ENCODE measurements around the gene DUSP3.
"Not testable (repeated sequence)": the region's sequence is repeated elsewhere in the genome, so short reads cannot be mapped to it uniquely, and the experiment has no call there.

The DUSP3 gene

DNA sequence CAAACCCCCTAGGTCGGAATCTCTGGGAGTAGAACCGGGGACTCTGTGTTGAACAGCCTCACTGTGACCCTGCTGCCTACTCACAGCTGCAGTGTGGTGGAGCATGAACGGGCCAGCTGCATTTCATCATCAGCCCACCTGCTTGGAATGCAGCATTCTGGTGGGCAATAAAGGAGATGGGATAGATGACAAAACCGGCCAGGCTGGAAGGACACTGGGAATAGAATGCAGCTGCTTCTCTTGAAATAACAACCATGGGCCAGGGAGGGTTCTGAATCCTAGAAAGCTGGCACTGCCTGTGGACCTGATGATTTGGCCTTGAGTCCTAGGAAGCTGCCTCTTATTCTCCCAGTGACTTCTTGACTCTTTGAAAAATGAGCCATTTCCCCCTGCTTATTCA, 25.0 kb upstream of the DUSP3 start:
- in situ Hi-C loops (cut with HindIII; ENCODE audit: low sequenced_read_pairs): no loop called here

DNA sequence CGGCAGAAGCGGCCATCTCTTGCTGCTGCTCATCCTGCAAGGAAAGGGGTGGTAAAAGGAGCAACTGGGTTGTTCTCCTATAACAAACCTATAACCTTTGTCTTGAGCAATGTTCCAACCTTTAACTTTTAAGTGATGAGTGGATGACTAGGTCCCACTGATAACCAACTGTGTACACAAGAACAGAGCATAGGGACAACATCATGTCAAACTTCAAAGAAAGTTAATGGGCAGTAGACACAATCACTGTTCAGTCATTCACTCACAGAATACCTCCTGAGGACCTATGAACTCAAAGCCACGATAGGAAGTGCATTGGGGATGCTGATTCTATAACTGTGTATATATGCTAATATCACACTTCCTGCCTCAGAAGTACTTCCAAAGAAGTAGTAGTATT, 23.1 kb upstream of the DUSP3 start:
- in situ Hi-C loops (cut with HindIII; ENCODE audit: low sequenced_read_pairs): no loop called here

DNA sequence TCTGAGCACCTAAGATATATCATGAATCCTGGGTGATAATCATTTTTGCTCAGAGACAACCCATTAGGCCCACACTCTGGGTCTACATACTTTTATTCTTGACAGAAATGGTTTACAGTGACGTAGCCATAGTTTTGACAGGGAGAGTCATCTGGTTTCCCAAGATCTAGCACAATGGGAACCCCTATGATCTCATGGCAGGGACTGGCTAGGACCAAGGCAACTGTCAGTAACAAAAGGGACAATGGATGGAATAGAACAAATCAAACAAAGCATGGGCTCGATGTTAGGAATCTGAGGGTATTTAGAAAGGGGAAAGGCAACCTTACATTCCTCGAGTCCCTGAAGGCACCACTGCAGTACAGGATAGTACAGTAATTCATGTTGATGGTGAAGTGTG, 22.0 kb upstream of the DUSP3 start:
- in situ Hi-C loops (cut with HindIII; ENCODE audit: low sequenced_read_pairs): no loop called here

DNA sequence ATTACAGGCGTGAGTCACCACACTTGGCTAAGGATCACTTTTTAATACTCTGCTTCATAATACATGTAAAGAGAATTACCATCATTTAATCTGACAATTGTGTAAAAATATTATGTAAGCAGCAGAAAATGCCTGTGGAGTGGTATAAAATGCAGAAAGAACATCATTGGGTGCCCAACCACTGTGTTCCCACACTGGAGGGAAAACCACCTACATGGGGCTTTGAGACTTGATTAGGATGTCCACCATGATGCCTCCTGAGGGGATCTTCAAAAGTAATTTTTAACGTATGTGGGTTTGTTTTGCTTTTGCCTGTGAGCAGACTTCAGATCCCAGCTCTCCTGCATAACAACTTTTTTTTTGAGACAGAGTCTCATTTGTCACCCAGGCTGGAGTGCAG, 20.3 kb upstream of the DUSP3 start:
- in situ Hi-C loops (cut with HindIII; ENCODE audit: low sequenced_read_pairs): no loop called here

DNA sequence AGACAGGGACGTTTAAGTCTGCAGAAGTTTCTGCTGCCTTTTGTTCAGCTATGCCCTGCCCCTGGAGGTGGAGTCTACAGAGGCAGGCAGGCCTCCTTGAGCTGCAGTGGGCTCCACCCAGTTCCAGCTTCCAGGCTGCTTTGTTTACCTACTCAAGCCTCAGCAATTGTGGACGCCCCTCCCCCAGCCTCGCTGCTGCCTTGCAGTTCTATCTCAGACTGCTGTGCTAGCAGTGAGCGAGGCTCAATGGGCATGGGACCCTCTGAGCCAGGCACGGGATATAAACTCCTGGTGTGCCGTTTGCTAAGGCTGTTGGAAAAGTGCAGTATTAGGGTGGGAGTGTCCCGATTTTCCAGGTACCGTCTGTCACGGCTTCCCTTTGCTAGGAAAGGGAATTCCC, 19.2 kb upstream of the DUSP3 start:
- in situ Hi-C loops (cut with HindIII; ENCODE audit: low sequenced_read_pairs): not testable (repeated sequence)

DNA sequence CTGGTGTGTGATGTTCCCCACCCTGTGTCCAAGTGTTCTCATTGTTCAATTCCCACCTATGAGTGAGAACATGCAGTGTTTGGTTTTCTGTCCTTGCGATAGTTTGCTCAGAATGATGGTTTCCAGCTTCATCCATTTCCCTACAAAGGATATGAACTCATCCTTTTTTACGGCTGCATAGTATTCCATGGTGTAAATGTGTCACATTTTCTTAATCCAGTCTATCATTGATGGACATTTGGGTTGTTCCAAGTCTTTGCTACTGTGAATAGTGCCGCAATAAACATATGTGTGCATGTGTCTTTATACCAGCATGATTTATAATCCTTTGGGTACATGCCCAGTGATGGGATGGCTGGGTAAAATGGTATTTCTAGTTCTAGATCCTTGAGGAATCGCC, 13.9 kb upstream of the DUSP3 start:
- in situ Hi-C loops (cut with HindIII; ENCODE audit: low sequenced_read_pairs): not testable (repeated sequence)

DNA sequence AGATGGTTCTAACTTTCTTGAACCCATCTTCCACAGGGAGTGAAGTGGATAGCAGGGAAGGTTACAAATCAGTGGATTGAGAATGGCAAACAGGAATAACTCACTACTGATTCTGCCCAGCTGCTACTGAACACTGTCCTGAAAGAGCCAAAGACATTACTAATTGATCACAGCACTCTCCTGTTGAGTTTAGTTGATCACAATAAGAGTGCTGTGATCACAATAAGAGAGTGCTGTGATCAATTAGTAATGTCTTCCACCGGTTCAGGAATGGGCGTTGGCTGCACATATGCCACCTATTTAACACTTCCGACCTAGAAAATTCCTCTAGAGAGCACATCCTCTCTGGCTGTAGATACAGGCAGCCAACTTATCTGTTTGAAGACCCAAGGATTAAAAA, 12.8 kb upstream of the DUSP3 start:
- in situ Hi-C loops (cut with HindIII; ENCODE audit: low sequenced_read_pairs): no loop called here

DNA sequence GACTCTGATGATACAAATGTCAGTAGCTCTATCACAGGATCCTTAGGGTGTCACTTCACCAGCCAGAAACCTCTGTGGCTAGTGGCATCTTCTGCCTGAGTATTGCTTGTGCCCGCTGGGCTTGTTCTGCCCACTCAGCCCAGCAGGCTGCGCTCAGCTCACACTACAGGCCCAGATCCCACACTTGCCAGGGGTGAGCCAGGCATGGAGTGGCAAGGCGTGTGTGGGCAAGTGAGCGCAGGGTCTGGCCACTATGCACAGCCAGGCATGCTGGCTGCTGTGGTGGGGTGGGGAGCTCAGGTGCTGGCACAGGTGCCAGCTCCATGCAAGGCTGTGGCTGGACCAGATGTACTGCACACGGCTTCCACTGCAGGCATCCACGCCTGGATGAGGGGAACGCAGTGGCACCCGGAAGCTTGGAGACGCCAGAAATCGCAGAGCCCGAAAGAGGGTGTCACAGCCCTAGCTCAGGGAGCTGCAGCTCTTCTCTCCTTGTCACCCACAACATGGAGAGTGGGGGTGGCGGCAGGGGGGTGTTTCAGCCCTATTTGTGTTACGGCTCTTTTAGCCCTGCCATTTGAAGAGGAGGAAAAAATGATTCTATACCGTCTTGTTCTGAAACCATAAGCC, 11.6 kb upstream of the DUSP3 start:
- in situ Hi-C loops (cut with HindIII; ENCODE audit: low sequenced_read_pairs): no loop called here

DNA sequence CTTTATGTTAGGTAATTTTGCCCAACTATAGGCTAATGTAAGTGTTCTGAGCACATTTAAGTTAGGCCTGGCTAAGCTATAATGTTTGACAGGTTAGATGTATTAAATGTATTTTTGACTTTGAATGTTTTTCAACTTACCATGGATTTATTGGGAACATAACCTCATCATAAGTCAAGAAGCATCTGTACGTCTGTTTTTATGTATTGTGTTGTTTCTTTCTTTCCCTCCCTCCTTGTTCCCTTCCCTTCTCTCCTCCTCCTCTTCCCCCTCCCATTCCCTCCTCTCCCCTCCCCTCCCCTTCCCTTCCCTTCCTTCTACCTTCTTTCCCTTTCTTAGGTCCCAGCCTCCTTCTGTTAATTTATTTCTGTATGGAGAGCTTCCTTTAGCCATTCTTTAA, 10.7 kb upstream of the DUSP3 start:
- in situ Hi-C loops (cut with HindIII; ENCODE audit: low sequenced_read_pairs): no loop called here

DNA sequence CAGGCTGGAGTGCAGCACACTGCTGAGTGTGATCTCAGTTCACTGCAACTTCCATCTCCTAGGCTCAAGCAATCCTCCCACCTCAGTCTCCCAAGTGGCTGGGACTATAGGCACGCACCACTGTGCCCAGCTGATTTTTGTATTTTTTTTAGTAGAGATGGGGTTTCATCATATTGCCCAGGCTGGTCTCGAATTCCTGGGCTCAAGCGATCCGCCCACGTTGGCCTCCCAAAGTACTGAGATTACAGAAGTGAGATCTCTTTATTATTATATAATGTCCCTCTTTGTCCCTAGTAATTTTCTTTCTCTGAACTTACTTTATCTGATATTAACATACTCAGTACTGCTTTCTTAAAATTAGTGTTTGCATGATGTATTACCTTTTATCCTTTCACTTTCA, 9.8 kb upstream of the DUSP3 start:
- in situ Hi-C loops (cut with HindIII; ENCODE audit: low sequenced_read_pairs): no loop called here

DNA sequence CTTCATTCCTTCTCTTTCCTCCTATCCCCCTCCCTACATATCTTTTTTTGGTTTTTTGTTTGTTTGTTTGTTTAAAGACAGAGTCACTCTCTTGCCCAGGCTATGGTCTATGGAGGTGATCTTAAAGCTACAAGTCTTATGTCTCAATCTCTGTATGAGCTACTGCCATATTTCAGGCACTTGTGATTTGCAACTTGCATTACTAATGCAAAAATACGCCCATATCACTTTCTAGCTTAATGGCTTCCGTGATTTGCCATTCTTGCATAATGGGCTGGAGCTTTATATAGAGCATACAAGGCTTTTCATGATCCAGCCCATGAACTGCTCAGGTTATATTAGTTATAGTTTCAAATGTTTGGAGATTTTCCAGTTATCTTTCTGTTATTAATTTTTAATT, 9.0 kb upstream of the DUSP3 start:
- in situ Hi-C loops (cut with HindIII; ENCODE audit: low sequenced_read_pairs): no loop called here

DNA sequence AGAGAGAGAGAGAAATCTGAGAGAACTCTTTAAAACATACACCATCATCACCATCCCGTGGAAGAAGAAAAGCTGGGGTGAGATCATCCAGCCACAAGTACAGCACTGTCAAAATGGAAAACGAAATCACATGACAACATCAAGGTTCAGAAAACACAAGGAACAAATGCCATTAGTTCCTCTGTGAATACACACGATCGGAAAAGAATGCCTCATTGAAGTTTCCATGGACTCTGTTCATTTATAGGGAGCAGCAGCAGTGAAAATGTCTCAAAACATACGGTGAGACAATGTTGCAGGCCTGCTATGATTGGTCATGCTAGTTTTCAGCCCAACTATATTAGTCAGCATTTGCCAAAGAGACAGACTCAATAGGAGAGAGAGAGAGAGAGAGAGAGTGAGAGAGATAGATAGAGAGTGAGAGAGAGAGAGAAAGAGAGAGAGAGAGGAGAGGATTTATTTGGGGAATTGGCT, 5.9 kb upstream of the DUSP3 start:
- in situ Hi-C loops (cut with HindIII; ENCODE audit: low sequenced_read_pairs): no loop called here

DNA sequence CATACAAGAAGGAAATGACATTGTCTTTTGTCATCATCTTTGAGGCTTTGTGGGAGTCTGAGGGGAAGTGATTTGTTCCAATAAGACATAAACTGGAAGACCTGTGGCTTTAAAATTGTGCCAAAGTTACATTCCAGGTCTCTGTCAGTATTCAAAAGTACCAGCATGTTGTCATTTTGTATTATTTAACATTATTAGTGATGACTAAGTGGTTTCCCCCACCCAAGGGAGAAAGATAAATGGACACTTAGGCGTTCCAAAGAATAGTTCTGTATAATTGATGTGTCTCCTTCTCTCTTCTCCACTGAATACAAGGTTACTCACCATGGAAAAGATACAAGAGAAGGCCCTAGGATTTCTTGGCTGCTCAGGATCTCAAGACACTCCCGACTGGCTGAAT, 5.3 kb upstream of the DUSP3 start:
- in situ Hi-C loops (cut with HindIII; ENCODE audit: low sequenced_read_pairs): no loop called here

DNA sequence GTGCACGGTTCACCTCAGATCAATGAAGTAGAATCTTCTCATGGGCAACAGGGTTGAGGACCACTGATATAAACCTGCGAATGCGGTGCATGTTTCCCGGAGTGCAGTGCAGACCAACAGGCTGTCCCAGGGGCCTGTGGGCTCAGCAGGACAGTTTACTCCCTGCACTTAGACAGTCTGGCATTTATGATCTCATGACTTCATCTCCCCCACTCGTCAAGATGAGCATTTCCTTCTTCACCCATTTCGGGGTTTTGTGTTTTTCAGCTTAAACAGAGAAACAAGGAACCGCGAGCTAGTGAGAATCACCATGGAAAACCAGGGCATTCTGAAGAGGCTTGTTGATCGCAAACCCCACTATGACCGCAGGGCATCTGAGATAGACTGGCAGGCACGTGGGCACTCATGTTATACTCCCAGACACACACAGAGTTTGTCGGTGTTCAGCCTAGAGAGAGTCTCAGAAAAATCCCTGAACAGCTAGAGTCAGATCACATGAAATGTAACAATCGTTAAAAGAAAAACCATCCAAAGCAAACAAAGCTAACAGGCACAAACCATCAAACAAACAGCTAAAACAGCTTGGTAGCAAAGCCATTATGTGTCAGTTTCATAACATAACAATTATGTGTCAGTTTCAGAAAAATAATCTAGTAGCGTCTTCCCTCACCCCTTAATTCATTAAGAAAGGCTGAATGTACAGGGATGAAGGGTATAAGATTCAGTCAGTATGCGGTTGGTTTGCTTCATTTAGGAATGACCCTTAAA, 4.3 kb upstream of the DUSP3 start:
- in situ Hi-C loops (cut with HindIII; ENCODE audit: low sequenced_read_pairs): no loop called here

DNA sequence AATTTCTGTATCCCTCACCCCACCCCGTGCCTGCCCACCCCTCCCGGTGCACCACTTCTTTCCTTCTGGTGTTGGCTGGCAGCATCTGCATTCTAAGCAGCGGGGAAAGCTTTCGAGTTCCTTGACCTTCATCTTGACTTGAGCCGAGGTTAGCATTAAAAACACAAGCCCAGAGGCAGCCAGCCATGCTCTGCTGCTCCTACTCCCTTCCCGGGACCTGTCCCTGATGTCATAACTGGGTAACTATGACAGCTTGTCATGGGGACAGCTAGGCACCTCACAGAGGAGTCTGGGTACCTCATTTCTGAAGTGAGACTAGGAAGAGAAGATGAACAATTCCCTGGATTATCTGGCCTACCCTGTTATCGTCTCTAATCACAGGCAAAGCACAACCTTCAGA, 1.4 kb upstream of the DUSP3 start, which contains the start of gene CFAP97D1:
CFAP97D1 (plus strand) TSS at position 301 of the 400 bp plus-strand sequence; CDS start at position 329, 28 bp downstream.
- in situ Hi-C loops (cut with HindIII; ENCODE audit: low sequenced_read_pairs): no loop called here

DNA sequence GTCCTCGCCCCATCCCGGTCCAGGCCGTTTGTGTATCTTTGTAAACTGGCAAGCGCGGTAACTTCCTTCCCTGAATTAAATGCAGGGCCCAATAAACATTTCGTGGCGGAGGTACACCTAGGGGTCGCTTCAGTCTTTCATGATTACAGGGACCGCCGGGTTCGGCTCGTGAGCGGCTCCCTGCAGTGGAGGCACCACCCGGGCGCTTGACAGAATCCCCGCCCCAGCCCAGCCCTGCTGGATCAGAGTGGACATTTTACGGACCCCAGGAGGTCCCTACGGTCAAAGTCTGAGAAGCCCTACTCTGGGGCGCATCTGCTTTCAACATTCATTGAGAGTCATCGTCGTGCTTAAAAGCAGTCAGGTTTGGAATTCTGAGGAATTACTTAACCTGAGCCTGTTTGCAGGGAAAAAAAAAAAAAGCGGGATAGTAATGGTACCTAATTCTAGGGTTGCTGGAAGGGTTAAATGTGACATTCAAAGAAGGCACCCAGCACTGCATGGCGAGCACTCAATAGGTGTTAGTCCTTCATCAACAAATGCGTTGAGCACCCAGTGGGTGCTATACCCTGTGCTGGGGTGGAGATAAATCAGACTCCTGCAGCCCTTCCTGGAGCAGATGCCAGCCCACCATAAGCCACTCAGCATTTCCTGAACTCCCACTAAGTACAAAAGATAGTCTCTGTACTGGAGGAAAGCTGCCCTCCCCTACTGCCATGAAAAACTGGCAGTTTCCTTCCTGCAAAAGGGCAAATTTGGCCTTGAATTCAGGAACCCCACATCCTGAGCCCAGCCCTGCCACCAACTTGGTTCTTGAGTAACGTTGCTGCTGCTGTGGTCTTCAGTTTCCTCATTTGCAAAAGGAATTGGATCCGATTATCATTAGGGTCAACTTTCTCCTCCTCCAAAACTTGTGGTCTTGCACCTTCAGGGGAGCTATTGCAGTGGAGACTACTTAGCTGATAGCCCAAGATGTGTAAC, 658 bp upstream of the DUSP3 start:
- in situ Hi-C loops (cut with HindIII; ENCODE audit: low sequenced_read_pairs): no loop called here

DNA sequence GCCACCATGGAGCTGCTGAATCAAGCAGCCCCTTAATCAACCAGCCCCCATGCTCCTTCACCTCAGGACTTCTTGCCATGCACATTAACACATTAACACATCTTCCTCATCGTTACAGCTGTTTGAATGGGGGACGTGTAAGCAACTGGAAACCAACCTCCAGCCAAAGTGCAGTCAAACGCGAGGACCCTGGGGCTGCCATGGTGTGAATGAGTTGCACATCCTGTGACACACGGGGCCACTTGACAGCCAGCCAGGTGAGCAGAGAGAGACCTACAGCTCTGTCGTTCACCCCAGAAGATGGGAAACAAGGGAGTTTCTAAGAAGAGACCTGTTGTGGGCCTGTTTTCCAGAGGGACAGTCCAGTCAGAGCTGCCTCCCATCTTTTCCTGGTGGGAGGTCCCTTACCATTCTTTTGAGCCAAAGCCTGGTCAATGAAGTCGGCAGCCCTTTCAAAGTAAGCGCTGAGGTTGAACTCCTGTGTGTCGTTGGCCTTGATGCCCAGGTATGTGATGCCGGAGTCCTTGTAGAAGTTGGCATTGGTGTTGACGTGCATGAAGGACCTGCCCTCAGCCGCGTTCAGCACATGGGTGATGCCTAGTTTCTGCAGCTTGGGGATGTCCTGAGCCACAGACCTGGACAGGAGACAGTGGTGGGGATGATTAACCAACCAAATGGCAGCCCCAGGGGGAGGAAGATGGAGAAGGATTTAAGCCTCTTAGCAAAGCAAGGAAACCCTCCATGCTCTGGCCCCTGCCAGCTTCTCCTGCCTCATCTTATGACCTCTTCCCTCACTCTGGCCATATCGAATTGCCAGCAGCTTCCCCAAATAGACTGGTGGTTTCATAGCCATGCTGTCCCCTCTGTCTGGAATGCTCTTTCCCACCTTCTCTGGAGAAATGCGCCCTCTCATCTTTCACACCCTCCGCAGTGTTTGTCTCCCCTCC, 4.2 kb downstream of the DUSP3 start:
- in situ Hi-C loops (cut with HindIII; ENCODE audit: low sequenced_read_pairs): no loop called here

DNA sequence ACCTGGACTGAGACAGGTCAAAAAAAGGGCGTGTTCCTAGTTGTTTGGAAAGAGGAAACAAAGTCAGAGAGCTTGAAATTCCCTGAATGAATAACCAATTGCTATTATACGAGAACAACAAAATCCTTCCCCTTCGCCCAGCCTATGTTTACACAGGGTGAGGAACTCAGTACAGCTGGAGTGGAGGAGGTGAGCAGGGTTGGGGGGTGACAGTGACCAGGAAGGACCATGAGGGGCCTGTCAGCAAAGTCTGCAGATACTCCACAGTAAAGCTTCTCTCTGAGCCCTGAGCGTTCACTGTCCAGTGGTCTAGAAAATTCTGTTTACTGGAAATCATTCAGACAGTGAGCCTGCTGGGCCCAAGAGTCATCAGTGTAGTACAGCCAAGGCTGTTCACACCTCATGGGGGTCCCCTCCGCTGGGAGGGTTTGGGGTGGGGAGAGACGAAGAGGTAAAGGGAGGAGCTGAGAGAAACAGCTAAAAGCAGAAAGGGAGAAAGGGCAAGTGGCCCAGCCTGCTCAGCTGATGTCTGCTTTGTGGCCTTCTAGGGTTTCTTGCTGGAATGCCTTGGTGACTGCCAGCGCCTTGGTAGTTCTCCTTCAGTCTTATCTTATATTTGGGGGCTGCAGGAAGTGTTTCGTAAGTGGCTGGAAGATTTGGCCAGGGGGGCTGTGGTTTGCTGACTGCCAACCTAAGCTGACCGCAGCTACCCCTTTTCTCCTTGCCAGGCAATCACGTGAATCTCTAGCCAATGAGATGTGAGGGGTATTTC, 5.7 kb downstream of the DUSP3 start:
- in situ Hi-C loops (cut with HindIII; ENCODE audit: low sequenced_read_pairs): no loop called here

DNA sequence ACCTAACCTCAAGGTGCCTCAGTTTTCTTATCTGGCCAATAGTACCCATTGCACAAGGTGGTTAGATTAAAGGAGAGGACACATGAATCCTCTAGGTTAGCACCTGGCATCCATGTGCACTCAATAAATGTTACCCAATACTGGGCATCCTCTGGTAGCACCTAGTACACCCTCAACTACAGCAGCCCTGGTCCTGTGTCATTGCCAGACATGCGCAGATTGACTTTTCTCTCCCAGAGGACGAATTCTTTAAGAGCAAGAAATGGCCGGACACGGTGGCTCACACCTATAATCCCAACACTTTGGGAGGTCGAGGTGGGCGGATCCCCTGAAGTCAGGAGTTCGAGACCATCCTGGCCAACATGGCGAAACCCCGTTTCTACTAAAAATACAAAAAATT, 7.3 kb downstream of the DUSP3 start:
- in situ Hi-C loops (cut with HindIII; ENCODE audit: low sequenced_read_pairs): no loop called here

DNA sequence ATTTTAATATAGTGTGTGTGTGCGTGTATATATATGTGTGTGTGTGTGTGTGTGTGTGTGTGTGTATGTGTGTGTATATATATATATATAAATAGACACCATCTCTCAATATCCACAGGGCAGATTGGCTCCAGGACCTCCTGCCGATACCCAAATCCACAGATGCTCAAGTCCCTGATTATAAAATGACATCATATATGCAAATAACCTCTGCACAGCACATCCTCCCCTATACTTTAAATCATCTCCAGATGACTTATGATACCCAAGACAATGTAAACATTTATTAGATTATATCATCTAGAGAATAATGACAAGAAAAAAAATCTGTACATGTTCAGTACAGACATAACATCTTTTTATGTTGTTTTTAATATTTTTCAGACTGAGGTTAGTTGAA, 7.8 kb downstream of the DUSP3 start:
- in situ Hi-C loops (cut with HindIII; ENCODE audit: low sequenced_read_pairs): no loop called here

Data from endothelial cell of hepatic sinusoid (primary cell).